Measurements from ENCODE around the gene CCL16. TPM values are rescaled to one million over a fixed set of nuclear protein-coding genes. Genes with fewer than 3 reads are reported as not detected.

CCL16 gene
- total and polyA plus RNA-seq, 2 experiments from 2014 or later, result not detected

GRCh38 chr17:35936063-35936462 is 45.2 kb downstream of the CCL16 start:
- in situ Hi-C loops (cut with MboI), result no loop called here
- no peaks in the 10 kb centered on the region for H4K20me1 ChIP-seq (ENCODE audit: insufficient read depth)
- no peak for DNase-seq
- H3K9me2 ChIP-seq (ENCODE audit: insufficient read depth), result no peaks in the 10 kb centered on the region
- 56 to 69% methylated on average over 5 of the region's 5 CpGs for WGBS, 2 experiments (ENCODE audit: low coverage in 1 of 2, low lambda C conversion rate in 2 of 2, missing lambda C conversion rate in 2 of 2)
- no peak overlapping the region for H3K27ac ChIP-seq
- no peaks in the 10 kb centered on the region for H3K9me3 ChIP-seq (ENCODE audit: low read depth)
- no peak overlapping the region for H3K4me3 ChIP-seq
- no peaks in the 10 kb centered on the region for H3K79me2 ChIP-seq (ENCODE audit: insufficient read depth)
- no peaks in the 10 kb centered on the region for H3F3A ChIP-seq (ENCODE audit: insufficient read depth)
- no peak for TF ChIP-seq EZH2phosphoT487 (IDR thresholded peaks at IDR 0.05; ENCODE audit: insufficient read depth, low read depth)
- no peak for TF ChIP-seq EZH2 (IDR thresholded peaks at IDR 0.05; ENCODE audit: insufficient read depth, poor library complexity, severe bottlenecking)
- no peaks in the 10 kb centered on the region for H3K4me1 ChIP-seq (ENCODE audit: insufficient read depth)
- no peaks in the 10 kb centered on the region for H3K27me3 ChIP-seq (replicated peaks; ENCODE audit: insufficient read depth)
- no peak overlapping the region for H3K4me2 ChIP-seq (ENCODE audit: unreplicated experiment)
- H3K9ac ChIP-seq, result no peak overlapping the region
- H3K36me3 ChIP-seq (ENCODE audit: low read depth), result no peaks in the 10 kb centered on the region
- no peak overlapping the region for H2AFZ ChIP-seq

DNA sequence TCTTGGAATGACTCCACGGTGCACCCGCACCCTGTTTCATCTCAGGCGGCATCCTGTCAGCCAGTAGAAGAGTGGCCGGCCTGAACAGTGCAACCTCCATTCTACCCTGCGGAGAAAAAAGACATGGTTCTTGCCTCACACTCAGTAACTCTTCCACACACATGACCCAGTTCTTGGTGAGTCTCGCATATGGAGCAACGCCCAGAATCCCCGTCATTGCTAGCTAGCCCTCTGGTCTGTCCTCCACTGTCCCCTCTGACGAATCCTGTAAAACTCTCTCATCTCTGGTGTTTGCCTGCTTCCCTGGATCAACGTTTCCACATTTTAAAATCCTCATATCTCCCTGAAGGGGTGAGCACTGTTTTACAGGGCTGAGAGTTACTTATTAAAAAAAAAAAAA is 46.5 kb downstream of the CCL16 start:
- in situ Hi-C loops (cut with MboI), result no loop called here
- H3F3A ChIP-seq (ENCODE audit: insufficient read depth), result no peaks in the 10 kb centered on the region
- no peak overlapping the region for H3K27ac ChIP-seq
- no peak overlapping the region for H3K4me2 ChIP-seq (ENCODE audit: unreplicated experiment)
- no peaks in the 10 kb centered on the region for H3K27me3 ChIP-seq (replicated peaks; ENCODE audit: insufficient read depth)
- DNase-seq, result peak; percentile 34
- H3K4me1 ChIP-seq (ENCODE audit: insufficient read depth), result no peaks in the 10 kb centered on the region
- TF ChIP-seq EZH2phosphoT487 (IDR thresholded peaks at IDR 0.05; ENCODE audit: insufficient read depth, low read depth) (no peak), EZH2 (IDR thresholded peaks at IDR 0.05; ENCODE audit: insufficient read depth, poor library complexity, severe bottlenecking) (no peak)
- H3K4me3 ChIP-seq, result no peak overlapping the region
- no peak overlapping the region for H2AFZ ChIP-seq
- no peaks in the 10 kb centered on the region for H3K9me2 ChIP-seq (ENCODE audit: insufficient read depth)
- H3K9me3 ChIP-seq (ENCODE audit: low read depth), result no peaks in the 10 kb centered on the region
- WGBS, 2 experiments (ENCODE audit: low coverage in 1 of 2, low lambda C conversion rate in 2 of 2, missing lambda C conversion rate in 2 of 2), result 54 to 56% methylated on average over 9 to 10 of the region's 10 CpGs
- no peaks in the 10 kb centered on the region for H3K79me2 ChIP-seq (ENCODE audit: insufficient read depth)
- no peaks in the 10 kb centered on the region for H3K36me3 ChIP-seq (ENCODE audit: low read depth)
- no peak overlapping the region for H3K9ac ChIP-seq
- H4K20me1 ChIP-seq (ENCODE audit: insufficient read depth), result no peaks in the 10 kb centered on the region

GRCh38 chr17:35932586-35932985 is 48.7 kb downstream of the CCL16 start:
- TF ChIP-seq EZH2phosphoT487 (IDR thresholded peaks at IDR 0.05; ENCODE audit: insufficient read depth, low read depth), result no peak
- TF ChIP-seq EZH2 (IDR thresholded peaks at IDR 0.05; ENCODE audit: insufficient read depth, poor library complexity, severe bottlenecking), result no peak
- DNase-seq, result no peak
- H3K27me3 ChIP-seq (replicated peaks; ENCODE audit: insufficient read depth), result no peaks in the 10 kb centered on the region
- no peak overlapping the region for H3K27ac ChIP-seq
- H3K9ac ChIP-seq, result no peak overlapping the region
- H3K4me2 ChIP-seq (ENCODE audit: unreplicated experiment), result no peak overlapping the region
- in situ Hi-C loops (cut with MboI), result no loop called here
- no peaks in the 10 kb centered on the region for H3K9me3 ChIP-seq (ENCODE audit: low read depth)
- H3K4me1 ChIP-seq (ENCODE audit: insufficient read depth), result no peaks in the 10 kb centered on the region
- H3K9me2 ChIP-seq (ENCODE audit: insufficient read depth), result no peaks in the 10 kb centered on the region
- H2AFZ ChIP-seq, result no peak overlapping the region
- no peak overlapping the region for H3K4me3 ChIP-seq
- no peaks in the 10 kb centered on the region for H3K79me2 ChIP-seq (ENCODE audit: insufficient read depth)
- H3F3A ChIP-seq (ENCODE audit: insufficient read depth), result no peaks in the 10 kb centered on the region
- no peaks in the 10 kb centered on the region for H3K36me3 ChIP-seq (ENCODE audit: low read depth)
- no peaks in the 10 kb centered on the region for H4K20me1 ChIP-seq (ENCODE audit: insufficient read depth)

GRCh38 chr17:35931794-35932425 is 49.4 kb downstream of the CCL16 start:
- Histone ChIP-seq H3K4me2 (ENCODE audit: unreplicated experiment) (no peak overlapping the region), H4K20me1 (ENCODE audit: insufficient read depth) (no peaks in the 10 kb centered on the region), H3K27me3 (replicated peaks; ENCODE audit: insufficient read depth) (no peaks in the 10 kb centered on the region), H3K4me1 (ENCODE audit: insufficient read depth) (no peaks in the 10 kb centered on the region), H3F3A (ENCODE audit: insufficient read depth) (no peaks in the 10 kb centered on the region), H3K9ac (no peak overlapping the region), H3K27ac (no peak overlapping the region), H3K79me2 (ENCODE audit: insufficient read depth) (no peaks in the 10 kb centered on the region), H3K4me3 (no peak overlapping the region), H3K9me3 (ENCODE audit: low read depth) (no peaks in the 10 kb centered on the region), H2AFZ (no peak overlapping the region), H3K36me3 (ENCODE audit: low read depth) (no peaks in the 10 kb centered on the region), H3K9me2 (ENCODE audit: insufficient read depth) (no peaks in the 10 kb centered on the region)
- in situ Hi-C loops (cut with MboI), result no loop called here
- TF ChIP-seq EZH2phosphoT487 (IDR thresholded peaks at IDR 0.05; ENCODE audit: insufficient read depth, low read depth) (no peak), EZH2 (IDR thresholded peaks at IDR 0.05; ENCODE audit: insufficient read depth, poor library complexity, severe bottlenecking) (no peak)
- no peak for DNase-seq
- WGBS, 2 experiments (ENCODE audit: low coverage in 1 of 2, low lambda C conversion rate in 2 of 2, missing lambda C conversion rate in 2 of 2), result 74% methylated on average over 6 of the region's 6 CpGs
